Measurements from ENCODE around the gene AFAP1.
A peak's percentile ranks its signal among the peaks of the same experiment; 100 is the strongest.

DNA sequence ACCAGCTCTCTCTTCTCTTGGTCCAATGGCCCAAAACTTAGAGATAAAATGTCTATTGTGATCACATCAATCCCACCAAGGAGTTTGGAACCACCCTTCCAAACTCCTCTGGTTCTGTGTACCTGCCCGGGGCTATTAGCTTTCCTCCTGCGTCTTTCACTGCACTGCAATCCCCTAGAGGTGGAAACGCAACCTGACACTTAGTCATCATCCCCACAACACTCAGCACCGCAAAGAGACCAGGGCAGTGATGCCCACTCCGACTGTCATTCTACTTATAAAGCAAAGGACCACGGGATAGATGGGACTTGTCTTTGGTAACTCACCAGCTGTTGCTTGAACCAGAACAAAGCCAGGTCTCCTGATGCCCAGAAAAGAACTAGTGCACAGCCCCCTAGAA is 22.0 kb downstream of the AFAP1 start:
- TF ChIP-seq, protein P1, sequence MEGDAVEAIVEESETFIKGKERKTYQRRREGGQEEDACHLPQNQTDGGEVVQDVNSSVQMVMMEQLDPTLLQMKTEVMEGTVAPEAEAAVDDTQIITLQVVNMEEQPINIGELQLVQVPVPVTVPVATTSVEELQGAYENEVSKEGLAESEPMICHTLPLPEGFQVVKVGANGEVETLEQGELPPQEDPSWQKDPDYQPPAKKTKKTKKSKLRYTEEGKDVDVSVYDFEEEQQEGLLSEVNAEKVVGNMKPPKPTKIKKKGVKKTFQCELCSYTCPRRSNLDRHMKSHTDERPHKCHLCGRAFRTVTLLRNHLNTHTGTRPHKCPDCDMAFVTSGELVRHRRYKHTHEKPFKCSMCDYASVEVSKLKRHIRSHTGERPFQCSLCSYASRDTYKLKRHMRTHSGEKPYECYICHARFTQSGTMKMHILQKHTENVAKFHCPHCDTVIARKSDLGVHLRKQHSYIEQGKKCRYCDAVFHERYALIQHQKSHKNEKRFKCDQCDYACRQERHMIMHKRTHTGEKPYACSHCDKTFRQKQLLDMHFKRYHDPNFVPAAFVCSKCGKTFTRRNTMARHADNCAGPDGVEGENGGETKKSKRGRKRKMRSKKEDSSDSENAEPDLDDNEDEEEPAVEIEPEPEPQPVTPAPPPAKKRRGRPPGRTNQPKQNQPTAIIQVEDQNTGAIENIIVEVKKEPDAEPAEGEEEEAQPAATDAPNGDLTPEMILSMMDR (IDR thresholded peaks at IDR 0.05), result peak; percentile 25
- TF ChIP-seq EZH2phosphoT487 (IDR thresholded peaks at IDR 0.05) (no peak), EZH2 (IDR thresholded peaks at IDR 0.05) (no peak)

All from neural progenitor cell (in vitro differentiated cells).